Fibroblast of lung (primary cell): ENCODE measurements around the gene FAM228A. TPM values are rescaled to one million over a fixed set of nuclear protein-coding genes. Genes with fewer than 3 reads are reported as not detected.

ENCODE experiments used
- DNase-seq, 2 donors: peaks; one replicate each; pipeline versions ENCODE4 v3.0.0 to v3.0.0-alpha.2; 2010; ENCODE audit warnings: low read depth in 2 of 2
- H2AFZ ChIP-seq: 2 replicates; pipeline ENCODE4 v1.5.1; 2012; ENCODE audit warnings: low read length, control low read depth, inconsistent platforms
- H3K27ac ChIP-seq: 2 replicates; pipeline ENCODE4 v1.5.1; 2011; ENCODE audit warnings: low read length, control low read depth; ENCODE audit not compliant: insufficient read depth
- H3K27me3 ChIP-seq: 2 replicates; pipeline ENCODE4 v1.5.1; 2011; ENCODE audit warnings: mild to moderate bottlenecking, low read length; ENCODE audit not compliant: control insufficient read depth, insufficient read depth
- H3K36me3 ChIP-seq: 2 replicates; pipeline ENCODE4 v1.5.1; 2011; ENCODE audit warnings: low read length; ENCODE audit not compliant: control insufficient read depth, insufficient read depth
- H3K4me1 ChIP-seq: 2 replicates; pipeline ENCODE4 v1.5.1; 2011; ENCODE audit warnings: low read length; ENCODE audit not compliant: control insufficient read depth, insufficient read depth; ENCODE audit errors: extremely low read depth
- H3K4me2 ChIP-seq: 2 replicates; pipeline ENCODE4 v1.5.1; 2011; ENCODE audit warnings: low read length, control low read depth; ENCODE audit not compliant: insufficient read depth; ENCODE audit errors: extremely low read depth
- H3K4me3 ChIP-seq, 4 experiments: fragments of 200-600 bp in 1 of 4; sonication (generic) in 1 of 4; replicated peaks in 1 of 4; 2 replicates each; pipeline ENCODE4 v1.5.1; 2011 to 2016; ENCODE audit warnings: low read length in 4 of 4, low read depth in 3 of 4, mild to moderate bottlenecking in 3 of 4, control low read depth in 2 of 4, inconsistent platforms in 1 of 4, mixed read lengths in 1 of 4; ENCODE audit not compliant: insufficient read depth in 1 of 4; ENCODE audit errors: control extremely low read depth in 1 of 4
- H3K79me2 ChIP-seq: 2 replicates; pipeline ENCODE4 v1.5.1; 2012; ENCODE audit warnings: mild to moderate bottlenecking, low read length, inconsistent platforms; ENCODE audit not compliant: control insufficient read depth, insufficient read depth
- H3K9ac ChIP-seq: 2 replicates; pipeline ENCODE4 v1.5.1; 2011; ENCODE audit warnings: mild to moderate bottlenecking, low read length, control low read depth; ENCODE audit not compliant: insufficient read depth
- H3K9me3 ChIP-seq: 2 replicates; pipeline ENCODE4 v1.5.1; 2012; ENCODE audit warnings: low read depth, low read length; ENCODE audit not compliant: control insufficient read depth, insufficient read depth
- H4K20me1 ChIP-seq: 2 replicates; pipeline ENCODE4 v1.5.1; 2011; ENCODE audit warnings: low read length; ENCODE audit not compliant: control insufficient read depth, insufficient read depth; ENCODE audit errors: extremely low read depth
- EZH2 ChIP-seq: IDR thresholded peaks from 2 replicates; pipeline ENCODE4 v1.5.1; 2012; ENCODE audit warnings: low read length, control low read depth, mild to moderate bottlenecking; ENCODE audit errors: missing control alignments
- polyA plus RNA-seq, 2 donors: library from polyadenylated mRNA; depleted of rRNA in 1 of 2; stranded (reverse) in 1 of 2; unstranded in 1 of 2; fragments of >200 nt; gene quantifications; 2 replicates each; pipeline ENCODE4 v1.2.1, GENCODE V29; 2011 to 2012; ENCODE audit warnings: missing spikeins in 1 of 2
- total RNA-seq: library from RNA; depleted of rRNA; stranded (reverse); fragments of >200 nt; gene quantifications from 2 replicates; pipeline ENCODE4 v1.2.1, GENCODE V29; 2014
- TF ChIP-seq, protein P1 (sequence below), 2 donors: IDR thresholded peaks in 1 of 2; conservative IDR thresholded peaks in 1 of 2; 1 replicate in 1 of 2; 2 replicates in 1 of 2; pipeline ENCODE4 v1.5.1; 2011 to 2012; ENCODE audit warnings: low read length in 2 of 2, control low read depth in 1 of 2, inconsistent platforms in 1 of 2, low read depth in 1 of 2, mild to moderate bottlenecking in 1 of 2

FAM228A gene
- total and polyA plus RNA-seq, 2 donors (not counting 1 experiment from before 2014, with no cell fraction given): 0.99 to 4.3 TPM

DNA sequence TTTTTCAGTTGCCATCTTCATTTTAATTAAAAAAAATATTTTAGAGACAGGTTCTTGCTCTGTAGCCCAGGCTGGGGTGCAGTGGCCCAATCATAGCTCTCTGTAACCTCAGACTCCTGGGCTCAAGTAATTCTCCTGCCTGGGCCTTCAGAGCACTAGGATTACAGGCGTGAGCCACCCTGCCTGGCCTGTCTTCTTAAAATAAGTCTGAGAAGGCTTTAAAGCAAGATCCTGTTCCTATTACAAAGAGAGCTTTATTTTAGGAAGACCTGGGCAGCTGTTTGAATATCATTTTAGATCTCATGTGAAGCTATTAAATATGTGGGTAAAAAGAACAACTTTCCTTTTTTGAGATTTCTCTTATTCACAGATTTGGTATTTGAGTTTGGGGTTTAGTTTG, 1.5 kb downstream of the FAM228A start:
- TF ChIP-seq EZH2: no peak
- TF ChIP-seq, protein P1, sequence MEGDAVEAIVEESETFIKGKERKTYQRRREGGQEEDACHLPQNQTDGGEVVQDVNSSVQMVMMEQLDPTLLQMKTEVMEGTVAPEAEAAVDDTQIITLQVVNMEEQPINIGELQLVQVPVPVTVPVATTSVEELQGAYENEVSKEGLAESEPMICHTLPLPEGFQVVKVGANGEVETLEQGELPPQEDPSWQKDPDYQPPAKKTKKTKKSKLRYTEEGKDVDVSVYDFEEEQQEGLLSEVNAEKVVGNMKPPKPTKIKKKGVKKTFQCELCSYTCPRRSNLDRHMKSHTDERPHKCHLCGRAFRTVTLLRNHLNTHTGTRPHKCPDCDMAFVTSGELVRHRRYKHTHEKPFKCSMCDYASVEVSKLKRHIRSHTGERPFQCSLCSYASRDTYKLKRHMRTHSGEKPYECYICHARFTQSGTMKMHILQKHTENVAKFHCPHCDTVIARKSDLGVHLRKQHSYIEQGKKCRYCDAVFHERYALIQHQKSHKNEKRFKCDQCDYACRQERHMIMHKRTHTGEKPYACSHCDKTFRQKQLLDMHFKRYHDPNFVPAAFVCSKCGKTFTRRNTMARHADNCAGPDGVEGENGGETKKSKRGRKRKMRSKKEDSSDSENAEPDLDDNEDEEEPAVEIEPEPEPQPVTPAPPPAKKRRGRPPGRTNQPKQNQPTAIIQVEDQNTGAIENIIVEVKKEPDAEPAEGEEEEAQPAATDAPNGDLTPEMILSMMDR (conservative IDR thresholded peaks at IDR 0.05 in 1 of 2, IDR thresholded peaks at IDR 0.05 in 1 of 2; ENCODE audit: low read depth in 1 of 2, low read length in 2 of 2): no peak
- no peak overlapping the region for H3K27ac ChIP-seq
- no peak overlapping the region for H3K4me2 ChIP-seq
- no peak overlapping the region for H2AFZ ChIP-seq
- no peaks in the 10 kb centered on the region for H3K9me3 ChIP-seq
- H3K9ac ChIP-seq: no peak overlapping the region
- no peaks in the 10 kb centered on the region for H3K4me1 ChIP-seq
- DNase-seq: no peak
- no peaks in the 10 kb centered on the region for H3K27me3 ChIP-seq
- H3K4me3 ChIP-seq: no peak overlapping the region
- H4K20me1 ChIP-seq: no peaks in the 10 kb centered on the region
- no peaks in the 10 kb centered on the region for H3K36me3 ChIP-seq
- no peaks in the 10 kb centered on the region for H3K79me2 ChIP-seq

DNA sequence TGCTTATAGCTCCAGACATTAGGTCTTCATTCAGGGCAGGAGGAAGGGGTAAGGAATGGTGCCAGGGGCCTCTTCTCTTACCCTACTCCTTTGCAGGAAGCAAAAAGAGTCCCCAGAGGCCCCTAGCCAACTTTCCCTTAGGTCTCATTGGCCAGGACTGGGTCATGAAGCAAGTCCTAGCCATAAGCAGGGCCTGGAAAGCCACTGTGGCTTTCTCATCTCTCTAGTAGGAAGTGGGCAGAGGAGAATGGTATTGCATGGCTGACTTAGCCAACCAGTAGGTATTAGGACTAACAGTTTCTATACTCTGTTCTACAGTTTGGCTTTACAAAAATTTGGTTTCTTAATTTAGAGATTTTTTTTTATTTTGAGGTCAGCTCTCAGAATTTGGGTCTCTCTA, 4.8 kb downstream of the FAM228A start:
- Histone ChIP-seq H3K4me3 (no peak overlapping the region), H4K20me1 (no peaks in the 10 kb centered on the region), H3K4me2 (no peak overlapping the region), H3K36me3 (no peaks in the 10 kb centered on the region), H2AFZ (no peak overlapping the region), H3K27me3 (no peaks in the 10 kb centered on the region), H3K4me1 (no peaks in the 10 kb centered on the region), H3K79me2 (no peaks in the 10 kb centered on the region), H3K27ac (no peak overlapping the region), H3K9me3 (no peaks in the 10 kb centered on the region), H3K9ac (no peak overlapping the region)
- TF ChIP-seq, protein P1 (conservative IDR thresholded peaks at IDR 0.05 in 1 of 2, IDR thresholded peaks at IDR 0.05 in 1 of 2; ENCODE audit: low read depth in 1 of 2, low read length in 2 of 2): no peak
- TF ChIP-seq EZH2: no peak
- DNase-seq: no peak

DNA sequence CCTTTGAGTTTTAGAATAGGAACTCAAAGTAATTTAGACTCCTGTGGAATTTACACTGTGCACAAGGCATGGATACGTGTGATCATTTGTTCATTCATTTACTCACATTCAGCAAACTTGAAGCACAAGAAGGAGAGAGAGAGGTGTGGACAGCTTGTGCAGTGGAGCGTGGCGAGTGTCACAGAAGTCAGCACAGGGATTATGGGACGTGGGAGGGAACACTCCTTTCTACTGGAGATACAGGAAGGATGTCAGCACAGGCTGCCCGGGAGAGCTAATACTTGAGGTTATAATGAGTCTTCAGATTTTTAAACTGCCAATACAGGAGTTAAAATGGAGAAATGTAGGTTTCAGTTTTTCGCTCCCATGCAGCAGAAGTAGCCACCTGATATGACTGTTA, 7.0 kb downstream of the FAM228A start:
- Histone ChIP-seq H3K79me2 (no peaks in the 10 kb centered on the region), H3K27me3 (no peaks in the 10 kb centered on the region), H3K9me3 (no peaks in the 10 kb centered on the region), H3K4me1 (no peaks in the 10 kb centered on the region), H3K9ac (no peak overlapping the region), H2AFZ (no peak overlapping the region), H3K36me3 (no peaks in the 10 kb centered on the region), H3K4me2 (no peak overlapping the region), H3K27ac (no peak overlapping the region), H4K20me1 (no peaks in the 10 kb centered on the region), H3K4me3 (no peak overlapping the region)
- no peak for DNase-seq
- no peak for TF ChIP-seq EZH2
- TF ChIP-seq, protein P1 (conservative IDR thresholded peaks at IDR 0.05 in 1 of 2, IDR thresholded peaks at IDR 0.05 in 1 of 2; ENCODE audit: low read depth in 1 of 2, low read length in 2 of 2): no peak
